K562 (cell line): ENCODE data around the gene ARHGEF16. TPM values are rescaled to one million over a fixed set of nuclear protein-coding genes. Genes with fewer than 3 reads are reported as not detected.

ENCODE experiments used
- ATAC-seq: fragments of 200-7000 bp; cut with Tn5 transposase; 3 replicates; pipeline ENCODE4 v1.9.1; 2020; ENCODE audit warnings: moderate library complexity
- BruUV-seq: library from RNA; stranded (reverse); fragments of 400-500 nt; replicated peaks from 2 replicates; lab custom pipeline; 2021; lab: Mats Ljungman, UMichigan
- CTCF ChIA-PET: fragments of 300-600 bp; formaldehyde crosslinking; extraction: SDS; loops from one replicate; lab custom pipeline; 2021; ENCODE audit warnings: low intra/inter-chr PET ratio; lab: Yijun Ruan, JAX
- POLR2A ChIA-PET: fragments of 300-600, 350-650 bp; sonication (Branson Sonifier 250); formaldehyde crosslinking; extraction: SDS; loops from one replicate; lab custom pipeline; 2021; ENCODE audit warnings: antibody characterized with exemption, inconsistent platforms; lab: Yijun Ruan, JAX
- DNase-seq, 4 experiments: peaks; one replicate each; pipeline versions ENCODE4 v3.0.0 to v3.0.0-alpha.2; 2011 to 2018; ENCODE audit warnings: low spot score in 3 of 4, mixed read lengths in 3 of 4; ENCODE audit errors: extremely low read depth in 1 of 4
- FAIRE-seq: peaks from 2 replicates; lab custom pipeline; 2011; peaks lifted over from hg19 to GRCh38; lab: Jason Lieb, UNC
- H2AFZ ChIP-seq: 2 replicates; pipeline ENCODE4 v1.6.0; 2011; ENCODE audit warnings: low read depth, low read length, control low read depth, inconsistent platforms
- H3K27ac ChIP-seq: fragments of 200-600 bp; 3 replicates; pipeline ENCODE4 v1.8.0; 2011; ENCODE audit warnings: low read depth, mild to moderate bottlenecking, control low read depth, inconsistent platforms, low read length, moderate library complexity, mixed read lengths; ENCODE audit errors: extremely low read depth
- H3K27me3 ChIP-seq, 2 experiments: fragments of 300-600 bp in 1 of 2; 2 replicates in 1 of 2; 3 replicates in 1 of 2; pipeline versions ENCODE4 v1.6.0 to v1.8.0; 2011; ENCODE audit warnings: inconsistent platforms in 2 of 2, low read length in 2 of 2, mild to moderate bottlenecking in 1 of 2, mixed read lengths in 1 of 2, moderate library complexity in 1 of 2; ENCODE audit not compliant: control insufficient read depth in 2 of 2, insufficient read depth in 2 of 2
- H3K36me3 ChIP-seq: fragments of 300-600 bp; 3 replicates; pipeline ENCODE4 v1.8.0; 2011; ENCODE audit warnings: mild to moderate bottlenecking, low read length, inconsistent platforms; ENCODE audit not compliant: control insufficient read depth, insufficient read depth
- H3K4me1 ChIP-seq, 2 experiments: fragments of 200-600 bp in 1 of 2; replicated peaks in 1 of 2; 2 replicates in 1 of 2; 3 replicates in 1 of 2; pipeline versions ENCODE4 v1.5.1 to v1.8.0; 2011; ENCODE audit warnings: inconsistent platforms in 2 of 2, low read length in 2 of 2, mild to moderate bottlenecking in 1 of 2, mixed read lengths in 1 of 2, moderate library complexity in 1 of 2; ENCODE audit not compliant: control insufficient read depth in 2 of 2, insufficient read depth in 2 of 2
- H3K4me2 ChIP-seq: 2 replicates; pipeline ENCODE4 v1.6.1; 2011; ENCODE audit warnings: low read length, control low read depth, inconsistent platforms, mixed read lengths; ENCODE audit not compliant: insufficient read depth
- H3K4me3 ChIP-seq: fragments of 200-600 bp; sonication (generic), shearing (Covaris generic); 2 replicates; pipeline ENCODE4 v1.5.1; 2016; ENCODE audit warnings: control low read depth, inconsistent platforms
- H3K79me2 ChIP-seq: fragments of 200-600 bp; 3 replicates; pipeline ENCODE4 v1.8.0; 2011; ENCODE audit warnings: low read length, inconsistent platforms; ENCODE audit not compliant: control insufficient read depth, insufficient read depth
- H3K9ac ChIP-seq, 2 experiments: 2 replicates each; pipeline versions ENCODE4 v1.6.0 to v1.6.1; 2011; ENCODE audit warnings: low read depth in 2 of 2, low read length in 2 of 2, control low read depth in 1 of 2, inconsistent platforms in 1 of 2, mild to moderate bottlenecking in 1 of 2, mixed read lengths in 1 of 2; ENCODE audit not compliant: insufficient read depth in 1 of 2
- H3K9me1 ChIP-seq: one replicate; pipeline ENCODE4 v1.6.0; 2011; ENCODE audit warnings: inconsistent platforms, mild to moderate bottlenecking, low read length, moderate library complexity; ENCODE audit not compliant: control insufficient read depth, insufficient read depth
- H3K9me3 ChIP-seq: replicated peaks from 2 replicates; pipeline ENCODE4 v1.5.1; 2011; ENCODE audit warnings: low read depth, low read length, inconsistent platforms; ENCODE audit not compliant: control insufficient read depth, insufficient read depth
- H4K20me1 ChIP-seq: replicated peaks from 2 replicates; pipeline ENCODE4 v1.6.1; 2011; ENCODE audit warnings: low read length, inconsistent platforms, mixed read lengths; ENCODE audit not compliant: control insufficient read depth, insufficient read depth
- ESRRB ChIP-seq: fragments of 250-450 bp; sonication (Bioruptor Pico); IDR thresholded peaks from 2 replicates; pipeline ENCODE4 v1.5.0; 2020; ENCODE audit warnings: mild to moderate bottlenecking, moderate library complexity, borderline replicate concordance
- HEY1 ChIP-seq: fragments of 250-450 bp; sonication (Bioruptor Pico); IDR thresholded peaks from 2 replicates; pipeline ENCODE4 v1.5.0; 2020; ENCODE audit warnings: mild to moderate bottlenecking, moderate library complexity, borderline replicate concordance
- MYNN ChIP-seq, 2 experiments: sonication (generic); formaldehyde crosslinking in 1 of 2; IDR thresholded peaks; 2 replicates each; pipeline versions ENCODE4 v1.5.0 to v1.6.1; 2016 to 2020; ENCODE audit warnings: antibody characterized with exemption in 1 of 2, missing genetic modification reagents in 1 of 2
- OTX1 ChIP-seq: fragments of 450-650 bp; formaldehyde crosslinking; IDR thresholded peaks from 2 replicates; pipeline ENCODE4 v1.4.0; 2022; ENCODE audit warnings: mild to moderate bottlenecking
- SAFB2 ChIP-seq: fragments of 200-400 bp; formaldehyde crosslinking; IDR thresholded peaks from 2 replicates; pipeline ENCODE4 v1.6.1; 2018; ENCODE audit warnings: borderline replicate concordance, low read length, low read depth, moderate library complexity; ENCODE audit not compliant: severe bottlenecking
- SMAD1 ChIP-seq: fragments of 150-350 bp; IDR thresholded peaks from 2 replicates; pipeline ENCODE4 v1.6.1; 2014; ENCODE audit warnings: low read length, low read depth; ENCODE audit not compliant: partially characterized antibody
- TCF7 ChIP-seq: sonication (generic); IDR thresholded peaks from 2 replicates; pipeline ENCODE4 v1.6.1; 2016; ENCODE audit warnings: antibody characterized with exemption, borderline replicate concordance
- ZHX1 ChIP-seq: fragments of 150-350 bp; conservative IDR thresholded peaks from 2 replicates; pipeline ENCODE4 v1.6.1; 2014; ENCODE audit warnings: low read length
- WGBS: fragments of 100-300 bp; shearing (Covaris generic); methylation state at CpG from one replicate; pipeline ENCODE4 v1.1.6; 2016; ENCODE audit warnings: low coverage, mixed read lengths; ENCODE audit not compliant: insufficient coverage; ENCODE audit errors: missing lambda C conversion rate; 5-methylcytosine and 5-hydroxymethylcytosine counted together
- in situ Hi-C: fragments of 300-500 bp; cut with MboI; formaldehyde crosslinking; loops from 4 replicates; pipeline ENCODE4 v1.15.0; 2018; ENCODE audit warnings: inconsistent platforms, mixed read lengths
- intact Hi-C: fragments of 100-400 bp; cut with micrococcal nuclease; formaldehyde crosslinking; loops from 2 replicates; pipeline ENCODE4 v1.14.2; 2022
- polyA plus RNA-seq, 8 experiments: library from polyadenylated mRNA; depleted of rRNA in 4 of 8; stranded (reverse) in 5 of 8; unstranded in 3 of 8; fragments of >200 nt; fragmentation: Nextera tagmentation in 2 of 8; fragmentation: Illumina TruSeq in 1 of 8; extraction: Ambion mirVana in 2 of 8; extraction: Trizol in 1 of 8; gene quantifications; 2 replicates each; pipeline versions ENCODE4 v1.2.1 to v1.2.3, GENCODE V29; 2011 to 2014; ENCODE audit warnings: inconsistent platforms in 1 of 8, missing spikeins in 1 of 8
- total RNA-seq, 7 experiments: library from RNA; depleted of rRNA in 6 of 7; stranded (reverse); fragments of >200 nt in 6 of 7; fragmentation: Illumina TruSeq in 2 of 7; extraction: Trizol in 2 of 7; gene quantifications; 2 replicates each; pipeline versions ENCODE4 v1.2.1 to v1.2.3, GENCODE V29; 2011 to 2021; ENCODE audit warnings: low replicate concordance in 1 of 7

Gene ARHGEF16
- total and polyA plus RNA-seq, 9 of the 15 experiments (the other 6 are each of a cell fraction or from before 2014, with no cell fraction given), result 0.15 to 1.2 (median 0.49) TPM; not detected in 2

- Histone ChIP-seq H2AFZ (no peak overlapping the region), H3K4me3 (no peak overlapping the region), H3K27me3 (peaks cover 6 to 40% of the 10 kb centered on the region in 2 experiments; a peak in 3 of 5 replicates), H3K27ac (no peak overlapping the region), H3K9ac (no peak overlapping the region), H3K4me1 (peaks cover 0 to 14% of the 10 kb centered on the region in 2 experiments; a peak in 1 of 5 replicates), H4K20me1 (0 out of 2 replicates have a peak, but pooled peaks cover 4% of the 10 kb centered on the region), H3K9me1 (no peaks in the 10 kb centered on the region), H3K36me3 (no peaks in the 10 kb centered on the region), H3K9me3 (peaks cover 2% of the 10 kb centered on the region; the same call in 1 of the 2 replicates), H3K4me2 (no peak overlapping the region), H3K79me2 (no peaks in the 10 kb centered on the region)
- in situ Hi-C loops, result no loop called here
- no peak for FAIRE-seq
- BruUV-seq, result no TSS peak
- no peak for DNase-seq
- TF ChIP-seq SMAD1 (no peak), SAFB2 (no peak), ZHX1 (no peak), HEY1 (CRISPR knock-in tag) (no peak), ESRRB (CRISPR knock-in tag) (no peak), TCF7 (no peak), MYNN (IDR thresholded peaks at IDR 0.05) (no peak), MYNN (CRISPR knock-in tag; IDR thresholded peaks at IDR 0.05) (no peak), OTX1 (CRISPR knock-in tag) (no peak)
- ChIA-PET CTCF (no interaction called here), POLR2A (interaction anchor here (0.8 to 1.1 kb wide), 2 partner anchors 12 to 52 kb away, joined by 5 read pairs; no protein-coding TSS in a partner anchor)
- ATAC-seq, result no peak
- intact Hi-C loops, result no loop called here
- WGBS, result 1% methylated on average over 25 of the region's 30 CpGs
Measured at GRCh38 chr1:3411806-3412205, 42.7 kb upstream of the ARHGEF16 start.
